K562 (cell line): ENCODE measurements around the gene AGAP3. TPM values are rescaled to one million over a fixed set of nuclear protein-coding genes. Genes with fewer than 3 reads are reported as not detected.

Experiments used
- ATAC-seq: fragments of 200-7000 bp; cut with Tn5 transposase; 3 replicates; pipeline ENCODE4 v1.9.1; 2020; ENCODE audit warnings: moderate library complexity
- BruUV-seq: library from RNA; stranded (reverse); fragments of 400-500 nt; replicated peaks from 2 replicates; lab custom pipeline; 2021; lab: Mats Ljungman, UMichigan
- CTCF ChIA-PET: fragments of 300-600 bp; formaldehyde crosslinking; extraction: SDS; loops from one replicate; lab custom pipeline; 2021; ENCODE audit warnings: low intra/inter-chr PET ratio; lab: Yijun Ruan, JAX
- POLR2A ChIA-PET: fragments of 300-600, 350-650 bp; sonication (Branson Sonifier 250); formaldehyde crosslinking; extraction: SDS; loops from one replicate; lab custom pipeline; 2021; ENCODE audit warnings: antibody characterized with exemption, inconsistent platforms; lab: Yijun Ruan, JAX
- DNase-seq, 4 experiments: peaks; one replicate each; pipeline versions ENCODE4 v3.0.0 to v3.0.0-alpha.2; 2011 to 2018; ENCODE audit warnings: low spot score in 3 of 4, mixed read lengths in 3 of 4; ENCODE audit errors: extremely low read depth in 1 of 4
- FAIRE-seq: peaks from 2 replicates; lab custom pipeline; 2011; peaks lifted over from hg19 to GRCh38; lab: Jason Lieb, UNC
- H2AFZ ChIP-seq: 2 replicates; pipeline ENCODE4 v1.6.0; 2011; ENCODE audit warnings: low read depth, low read length, control low read depth, inconsistent platforms
- H3K27ac ChIP-seq: fragments of 200-600 bp; 3 replicates; pipeline ENCODE4 v1.8.0; 2011; ENCODE audit warnings: low read depth, mild to moderate bottlenecking, control low read depth, inconsistent platforms, low read length, moderate library complexity, mixed read lengths; ENCODE audit errors: extremely low read depth
- H3K27me3 ChIP-seq, 2 experiments: fragments of 300-600 bp in 1 of 2; 2 replicates in 1 of 2; 3 replicates in 1 of 2; pipeline versions ENCODE4 v1.6.0 to v1.8.0; 2011; ENCODE audit warnings: inconsistent platforms in 2 of 2, low read length in 2 of 2, mild to moderate bottlenecking in 1 of 2, mixed read lengths in 1 of 2, moderate library complexity in 1 of 2; ENCODE audit not compliant: control insufficient read depth in 2 of 2, insufficient read depth in 2 of 2
- H3K36me3 ChIP-seq: fragments of 300-600 bp; 3 replicates; pipeline ENCODE4 v1.8.0; 2011; ENCODE audit warnings: mild to moderate bottlenecking, low read length, inconsistent platforms; ENCODE audit not compliant: control insufficient read depth, insufficient read depth
- H3K4me1 ChIP-seq, 2 experiments: fragments of 200-600 bp in 1 of 2; replicated peaks in 1 of 2; 2 replicates in 1 of 2; 3 replicates in 1 of 2; pipeline versions ENCODE4 v1.5.1 to v1.8.0; 2011; ENCODE audit warnings: inconsistent platforms in 2 of 2, low read length in 2 of 2, mild to moderate bottlenecking in 1 of 2, mixed read lengths in 1 of 2, moderate library complexity in 1 of 2; ENCODE audit not compliant: control insufficient read depth in 2 of 2, insufficient read depth in 2 of 2
- H3K4me2 ChIP-seq: 2 replicates; pipeline ENCODE4 v1.6.1; 2011; ENCODE audit warnings: low read length, control low read depth, inconsistent platforms, mixed read lengths; ENCODE audit not compliant: insufficient read depth
- H3K4me3 ChIP-seq: fragments of 200-600 bp; sonication (generic), shearing (Covaris generic); 2 replicates; pipeline ENCODE4 v1.5.1; 2016; ENCODE audit warnings: control low read depth, inconsistent platforms
- H3K79me2 ChIP-seq: fragments of 200-600 bp; 3 replicates; pipeline ENCODE4 v1.8.0; 2011; ENCODE audit warnings: low read length, inconsistent platforms; ENCODE audit not compliant: control insufficient read depth, insufficient read depth
- H3K9ac ChIP-seq, 2 experiments: 2 replicates each; pipeline versions ENCODE4 v1.6.0 to v1.6.1; 2011; ENCODE audit warnings: low read depth in 2 of 2, low read length in 2 of 2, control low read depth in 1 of 2, inconsistent platforms in 1 of 2, mild to moderate bottlenecking in 1 of 2, mixed read lengths in 1 of 2; ENCODE audit not compliant: insufficient read depth in 1 of 2
- H3K9me1 ChIP-seq: one replicate; pipeline ENCODE4 v1.6.0; 2011; ENCODE audit warnings: inconsistent platforms, mild to moderate bottlenecking, low read length, moderate library complexity; ENCODE audit not compliant: control insufficient read depth, insufficient read depth
- H3K9me3 ChIP-seq: replicated peaks from 2 replicates; pipeline ENCODE4 v1.5.1; 2011; ENCODE audit warnings: low read depth, low read length, inconsistent platforms; ENCODE audit not compliant: control insufficient read depth, insufficient read depth
- H4K20me1 ChIP-seq: replicated peaks from 2 replicates; pipeline ENCODE4 v1.6.1; 2011; ENCODE audit warnings: low read length, inconsistent platforms, mixed read lengths; ENCODE audit not compliant: control insufficient read depth, insufficient read depth
- CBX5 ChIP-seq: IDR thresholded peaks from 2 replicates; pipeline ENCODE4 v1.6.1; 2014; ENCODE audit warnings: low read depth, borderline replicate concordance
- POLR2G ChIP-seq: fragments of 200-400 bp; formaldehyde crosslinking; IDR thresholded peaks from 2 replicates; pipeline ENCODE4 v1.6.1; 2017; ENCODE audit warnings: low read depth, mild to moderate bottlenecking, antibody characterized with exemption, low read length, moderate library complexity
- POLR2H ChIP-seq: IDR thresholded peaks from 2 replicates; pipeline ENCODE4 v1.6.1; 2016; ENCODE audit warnings: missing genetic modification characterization, low read depth, mild to moderate bottlenecking, control low read depth, missing compliant biosample characterization, moderate library complexity
- ZBTB5 ChIP-seq: fragments of 450-650 bp; IDR thresholded peaks from 2 replicates; pipeline ENCODE4 v1.6.1; 2017; ENCODE audit warnings: antibody characterized with exemption
- WGBS: fragments of 100-300 bp; shearing (Covaris generic); methylation state at CpG from one replicate; pipeline ENCODE4 v1.1.6; 2016; ENCODE audit warnings: low coverage, mixed read lengths; ENCODE audit not compliant: insufficient coverage; ENCODE audit errors: missing lambda C conversion rate; 5-methylcytosine and 5-hydroxymethylcytosine counted together
- in situ Hi-C: fragments of 300-500 bp; cut with MboI; formaldehyde crosslinking; loops from 4 replicates; pipeline ENCODE4 v1.15.0; 2018; ENCODE audit warnings: inconsistent platforms, mixed read lengths
- intact Hi-C: fragments of 100-400 bp; cut with micrococcal nuclease; formaldehyde crosslinking; loops from 2 replicates; pipeline ENCODE4 v1.14.2; 2022
- polyA plus RNA-seq, 8 experiments: library from polyadenylated mRNA; depleted of rRNA in 4 of 8; stranded (reverse) in 5 of 8; unstranded in 3 of 8; fragments of >200 nt; fragmentation: Nextera tagmentation in 2 of 8; fragmentation: Illumina TruSeq in 1 of 8; extraction: Ambion mirVana in 2 of 8; extraction: Trizol in 1 of 8; gene quantifications; 2 replicates each; pipeline versions ENCODE4 v1.2.1 to v1.2.3, GENCODE V29; 2011 to 2014; ENCODE audit warnings: inconsistent platforms in 1 of 8, missing spikeins in 1 of 8
- total RNA-seq, 7 experiments: library from RNA; depleted of rRNA in 6 of 7; stranded (reverse); fragments of >200 nt in 6 of 7; fragmentation: Illumina TruSeq in 2 of 7; extraction: Trizol in 2 of 7; gene quantifications; 2 replicates each; pipeline versions ENCODE4 v1.2.1 to v1.2.3, GENCODE V29; 2011 to 2021; ENCODE audit warnings: low replicate concordance in 1 of 7

AGAP3 gene
- total and polyA plus RNA-seq, 9 of the 15 experiments (the other 6 are each of a cell fraction or from before 2014, with no cell fraction given) = 3.4 to 208 (median 62.2) TPM

GRCh38 chr7:151043959-151044358 lies 42.3 kb upstream of the AGAP3 start (continued):
- TF ChIP-seq ZBTB5 = no peak

- 84% methylated on average over 11 of the region's 11 CpGs for WGBS
- intact Hi-C loops (no loop called here), in situ Hi-C loops (no loop called here)
- TF ChIP-seq POLR2G (peak; percentile 53; the same call in 1 of the 2 replicates), POLR2H (tag) (no peak), CBX5 (no peak)
- Histone ChIP-seq H3K36me3 (peaks cover 21% of the 10 kb centered on the region), H3K9me3 (no peaks in the 10 kb centered on the region), H3K9me1 (peaks cover 6% of the 10 kb centered on the region), H3K4me1 (peaks cover 7 to 56% of the 10 kb centered on the region in 2 experiments), H4K20me1 (0 out of 2 replicates have a peak, but pooled peaks cover 3% of the 10 kb centered on the region), H3K9ac (no peak overlapping the region), H3K4me2 (no peak overlapping the region), H2AFZ (no peak overlapping the region), H3K79me2 (no peaks in the 10 kb centered on the region), H3K4me3 (no peak overlapping the region), H3K27ac (no peak overlapping the region), H3K27me3 (no peaks in the 10 kb centered on the region)
- ChIA-PET CTCF (no interaction called here), POLR2A (interaction anchor here (0.6 to 0.8 kb wide), 2 partner anchors 8 to 16 kb away, joined by 3 read pairs; no protein-coding TSS in a partner anchor)
- no TSS peak for BruUV-seq
- DNase-seq (no peak), ATAC-seq (no peak), FAIRE-seq (no peak)
These were observed 41.0 kb upstream of the AGAP3 start for GRCh38 chr7:151045262-151045661.
